Peyer's patch (tissue), 4 donors: ENCODE results near the gene GPAT3.

Experiments
- CTCF ChIP-seq, 6 experiments: fragments of 450-650 bp in 4 of 6; fragments of 200-600 bp in 2 of 6; sonication (generic) in 1 of 6; IDR thresholded peaks; one replicate each; pipeline ENCODE4 v1.5.1; 2017 to 2019; ENCODE audit warnings: antibody characterized with exemption in 6 of 6, mild to moderate bottlenecking in 3 of 6, moderate library complexity in 1 of 6
- POLR2A ChIP-seq, 2 donors: fragments of 450-650 bp; IDR thresholded peaks; one replicate each; pipeline ENCODE4 v1.5.1; 2017; ENCODE audit warnings: antibody characterized with exemption in 2 of 2, mild to moderate bottlenecking in 2 of 2, moderate library complexity in 2 of 2

- TF ChIP-seq POLR2A (IDR thresholded peaks at IDR 0.05): no peak
- TF ChIP-seq CTCF (IDR thresholded peaks at IDR 0.05): no peak
Measured at GRCh38 chr4:83609365-83609764, 73.5 kb downstream of the GPAT3 start.
